Loucy (cell line): ENCODE data around the gene CHPF.

Experiments
- H2AFZ ChIP-seq: fragments of 200-600 bp; sonication (generic); 2 replicates; pipeline ENCODE4 v1.6.0; 2016; ENCODE audit warnings: antibody characterized with exemption, mild to moderate bottlenecking, low read length, moderate library complexity
- H3F3A ChIP-seq: fragments of 200-600 bp; 2 replicates; pipeline ENCODE4 v1.6.0; 2016; ENCODE audit warnings: antibody characterized with exemption, low read depth, mild to moderate bottlenecking
- H3K27me3 ChIP-seq: fragments of 200-600 bp; sonication (generic); 2 replicates; pipeline ENCODE4 v1.6.1; 2014; ENCODE audit warnings: low read length, mild to moderate bottlenecking; ENCODE audit not compliant: insufficient read depth, poor library complexity, severe bottlenecking
- H3K36me3 ChIP-seq: fragments of 200-600 bp; sonication (generic); 2 replicates; pipeline ENCODE4 v1.6.1; 2016; ENCODE audit warnings: low read length; ENCODE audit not compliant: insufficient read depth
- H3K4me1 ChIP-seq: fragments of 200-600 bp; sonication (generic); 2 replicates; pipeline ENCODE4 v1.5.1; 2014; ENCODE audit warnings: low read length, mild to moderate bottlenecking; ENCODE audit not compliant: insufficient read depth, poor library complexity, severe bottlenecking
- H3K4me2 ChIP-seq: fragments of 200-600 bp; sonication (generic); 2 replicates; pipeline ENCODE4 v1.6.0; 2014; ENCODE audit warnings: antibody characterized with exemption, low read length, low read depth, mild to moderate bottlenecking; ENCODE audit not compliant: poor library complexity, severe bottlenecking
- H3K4me3 ChIP-seq: fragments of 200-600 bp; sonication (generic); 2 replicates; pipeline ENCODE4 v1.5.1; 2014; ENCODE audit warnings: low read length, mild to moderate bottlenecking, mixed read lengths; ENCODE audit not compliant: poor library complexity, severe bottlenecking
- H3K79me2 ChIP-seq: fragments of 200-600 bp; sonication (generic); 2 replicates; pipeline ENCODE4 v1.6.1; 2014; ENCODE audit warnings: low read length; ENCODE audit not compliant: insufficient read depth
- H3K9ac ChIP-seq: fragments of 200-600 bp; sonication (generic); 2 replicates; pipeline ENCODE4 v1.6.0; 2014; ENCODE audit warnings: mild to moderate bottlenecking, low read depth, low read length, moderate library complexity; ENCODE audit not compliant: poor library complexity, severe bottlenecking
- H3K9me2 ChIP-seq: fragments of 200-600 bp; sonication (generic); replicated peaks from 2 replicates; pipeline ENCODE4 v1.6.1; 2016; ENCODE audit warnings: low read depth, low read length, mixed read lengths
- H3K9me3 ChIP-seq: fragments of 200-600 bp; sonication (generic); 2 replicates; pipeline ENCODE4 v1.6.1; 2014; ENCODE audit warnings: mild to moderate bottlenecking, antibody characterized with exemption, low read length, low read depth; ENCODE audit not compliant: insufficient read depth
- H4K20me1 ChIP-seq: fragments of 200-600 bp; sonication (generic); 2 replicates; pipeline ENCODE4 v1.6.0; 2014; ENCODE audit warnings: antibody characterized with exemption, low read length, mild to moderate bottlenecking; ENCODE audit not compliant: insufficient read depth, poor library complexity, severe bottlenecking
- EZH2phosphoT487 ChIP-seq: fragments of 200-600 bp; IDR thresholded peaks from 2 replicates; pipeline ENCODE4 v1.6.1; 2018; ENCODE audit warnings: antibody characterized with exemption, mild to moderate bottlenecking, moderate library complexity, borderline replicate concordance
- TF ChIP-seq, protein P1 (sequence below): fragments of 200-600 bp; sonication (generic); conservative IDR thresholded peaks from 2 replicates; pipeline ENCODE4 v1.5.1; 2014; ENCODE audit warnings: mild to moderate bottlenecking, antibody characterized with exemption, low read length

CHPF gene

DNA sequence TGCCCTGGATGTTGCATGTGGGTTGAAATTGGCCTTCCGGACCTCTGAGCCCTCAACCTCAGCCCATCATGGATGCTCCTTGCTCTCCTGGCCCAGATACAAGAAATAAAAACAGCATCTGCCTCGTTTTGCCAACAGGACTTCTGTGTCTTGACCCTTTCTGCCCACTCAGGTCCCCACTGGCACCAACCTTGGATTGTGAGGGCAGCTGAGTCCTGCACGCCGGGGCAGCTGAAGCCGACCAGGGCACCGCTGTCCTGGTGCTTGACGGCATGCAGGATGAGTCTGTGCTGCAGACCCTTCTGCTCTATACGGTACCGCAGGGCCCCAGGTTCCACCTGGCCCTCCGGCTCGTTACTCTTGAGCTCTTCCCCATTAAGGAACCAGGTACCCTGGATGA, 23.0 kb upstream of the CHPF start:
- H3K9me2 ChIP-seq = no peaks in the 10 kb centered on the region
- H3K9me3 ChIP-seq = no peaks in the 10 kb centered on the region
- H3K36me3 ChIP-seq = no peaks in the 10 kb centered on the region
- no peaks in the 10 kb centered on the region for H3F3A ChIP-seq
- H3K79me2 ChIP-seq = peaks cover 5% of the 10 kb centered on the region; the same call in 1 of the 2 replicates
- no peaks in the 10 kb centered on the region for H3K27me3 ChIP-seq
- H4K20me1 ChIP-seq = peaks cover 9% of the 10 kb centered on the region
- no peak overlapping the region for H2AFZ ChIP-seq
- peaks cover 12% of the 10 kb centered on the region for H3K4me1 ChIP-seq
- no peak for TF ChIP-seq EZH2phosphoT487
- TF ChIP-seq, protein P1, sequence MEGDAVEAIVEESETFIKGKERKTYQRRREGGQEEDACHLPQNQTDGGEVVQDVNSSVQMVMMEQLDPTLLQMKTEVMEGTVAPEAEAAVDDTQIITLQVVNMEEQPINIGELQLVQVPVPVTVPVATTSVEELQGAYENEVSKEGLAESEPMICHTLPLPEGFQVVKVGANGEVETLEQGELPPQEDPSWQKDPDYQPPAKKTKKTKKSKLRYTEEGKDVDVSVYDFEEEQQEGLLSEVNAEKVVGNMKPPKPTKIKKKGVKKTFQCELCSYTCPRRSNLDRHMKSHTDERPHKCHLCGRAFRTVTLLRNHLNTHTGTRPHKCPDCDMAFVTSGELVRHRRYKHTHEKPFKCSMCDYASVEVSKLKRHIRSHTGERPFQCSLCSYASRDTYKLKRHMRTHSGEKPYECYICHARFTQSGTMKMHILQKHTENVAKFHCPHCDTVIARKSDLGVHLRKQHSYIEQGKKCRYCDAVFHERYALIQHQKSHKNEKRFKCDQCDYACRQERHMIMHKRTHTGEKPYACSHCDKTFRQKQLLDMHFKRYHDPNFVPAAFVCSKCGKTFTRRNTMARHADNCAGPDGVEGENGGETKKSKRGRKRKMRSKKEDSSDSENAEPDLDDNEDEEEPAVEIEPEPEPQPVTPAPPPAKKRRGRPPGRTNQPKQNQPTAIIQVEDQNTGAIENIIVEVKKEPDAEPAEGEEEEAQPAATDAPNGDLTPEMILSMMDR = no peak
- no peak overlapping the region for H3K4me3 ChIP-seq
- no peak overlapping the region for H3K4me2 ChIP-seq
- no peak overlapping the region for H3K9ac ChIP-seq

DNA sequence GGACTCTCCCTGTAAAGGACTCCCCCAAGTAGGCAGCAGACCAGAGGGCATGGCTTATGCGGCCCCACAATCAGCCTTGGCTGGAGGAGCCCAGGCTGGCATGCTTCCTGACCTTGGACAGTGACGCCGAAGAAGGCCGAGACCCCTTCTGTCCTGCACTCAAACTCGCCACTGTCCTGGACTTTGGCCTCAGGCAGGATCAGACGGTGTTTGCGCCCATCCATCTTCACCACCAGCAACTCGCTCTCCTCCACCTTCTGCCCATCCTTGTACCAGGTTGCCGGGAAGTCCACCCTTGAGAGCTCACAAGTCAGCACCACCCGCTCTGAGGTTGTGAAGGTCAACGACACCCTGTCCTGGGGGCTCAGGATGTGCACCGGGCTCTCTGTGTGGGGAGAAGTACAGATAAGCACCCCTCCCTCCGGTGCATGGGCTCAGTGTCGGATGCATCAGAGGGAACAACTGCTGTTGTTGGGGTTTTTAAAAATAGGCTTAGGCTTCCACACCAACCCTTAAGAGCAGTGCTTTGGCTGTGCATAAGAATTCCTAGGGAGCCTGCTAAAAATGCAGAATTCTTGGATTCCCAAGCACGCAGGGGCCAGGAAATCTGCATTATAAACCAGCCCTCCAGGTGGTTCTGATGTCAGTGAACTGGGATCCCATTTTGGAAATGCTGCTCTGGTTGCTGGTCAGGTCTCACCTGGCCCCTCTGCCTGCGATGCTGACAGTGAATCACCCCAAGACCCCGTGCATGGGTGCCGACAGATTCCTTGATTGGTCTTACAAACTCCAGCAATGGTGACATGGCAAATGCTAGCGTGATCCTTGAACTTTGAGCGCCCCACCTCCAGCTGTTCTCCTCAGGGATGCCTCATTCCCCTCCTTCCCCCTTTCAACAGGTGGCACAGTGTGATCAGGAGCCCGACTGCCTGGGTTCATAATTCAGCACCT, 21.8 kb upstream of the CHPF start:
- Histone ChIP-seq H3K9me3 (no peaks in the 10 kb centered on the region), H3F3A (no peaks in the 10 kb centered on the region), H3K9me2 (no peaks in the 10 kb centered on the region), H3K4me3 (no peak overlapping the region), H3K36me3 (no peaks in the 10 kb centered on the region), H3K79me2 (peaks cover 5% of the 10 kb centered on the region; the same call in 1 of the 2 replicates), H3K4me2 (no peak overlapping the region), H2AFZ (no peak overlapping the region), H3K9ac (no peak overlapping the region), H3K27me3 (no peaks in the 10 kb centered on the region), H3K4me1 (peaks cover 9% of the 10 kb centered on the region), H4K20me1 (peaks cover 9% of the 10 kb centered on the region)
- no peak for TF ChIP-seq EZH2phosphoT487
- TF ChIP-seq, protein P1 = no peak

DNA sequence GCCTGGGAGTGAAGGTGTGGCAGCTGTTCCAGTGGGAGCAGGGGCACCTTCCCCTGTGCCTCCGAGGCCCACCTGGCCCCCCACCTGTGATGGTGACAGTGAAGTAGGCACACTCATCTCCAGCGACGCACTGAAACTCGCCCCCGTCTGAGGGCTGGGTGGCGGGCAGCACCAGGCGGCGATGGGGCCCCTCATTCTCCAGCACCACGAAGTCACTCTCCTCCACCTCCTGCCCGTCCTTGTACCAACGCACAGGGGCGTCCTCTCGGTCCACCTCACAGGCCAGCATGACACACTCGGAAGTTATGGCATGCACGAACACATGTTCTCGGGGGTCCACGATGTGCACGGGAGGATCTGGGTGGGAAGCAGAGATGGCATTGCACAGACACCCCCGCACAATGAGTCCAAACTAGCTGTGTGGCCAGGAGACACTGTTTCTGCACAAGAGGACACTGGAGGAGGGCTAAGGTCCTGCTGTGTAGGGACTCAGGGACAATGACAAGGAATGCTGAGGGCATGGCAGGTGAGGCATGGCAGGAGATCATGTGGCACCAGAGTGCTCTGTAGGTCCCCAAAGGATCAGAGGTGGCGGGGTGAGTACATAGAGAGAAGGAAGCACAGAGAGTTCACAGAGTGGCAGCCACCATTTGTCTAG, 19.8 kb upstream of the CHPF start:
- Histone ChIP-seq H2AFZ (no peak overlapping the region), H3K4me1 (peaks cover 3% of the 10 kb centered on the region), H3K9me3 (no peaks in the 10 kb centered on the region), H3K9me2 (no peaks in the 10 kb centered on the region), H3K27me3 (no peaks in the 10 kb centered on the region), H4K20me1 (no peaks in the 10 kb centered on the region), H3K36me3 (no peaks in the 10 kb centered on the region), H3F3A (no peaks in the 10 kb centered on the region), H3K9ac (no peak overlapping the region), H3K4me2 (no peak overlapping the region), H3K79me2 (no peaks in the 10 kb centered on the region), H3K4me3 (no peak overlapping the region)
- TF ChIP-seq EZH2phosphoT487 = no peak
- TF ChIP-seq, protein P1 = no peak
